ENCODE measurements around the gene REV1.

- TF ChIP-seq EZH2 (IDR thresholded peaks at IDR 0.05; ENCODE audit: insufficient read depth, poor library complexity, severe bottlenecking) = no peak
- TF ChIP-seq EZH2phosphoT487 (IDR thresholded peaks at IDR 0.05; ENCODE audit: insufficient read depth, low read depth) = no peak
These were observed 1.2 kb downstream of the REV1 start for GRCh38 chr2:99488539-99489062.

Data from GM23248 (cell line).